Fibroblast of skin of right biceps (primary cell): Measurements from ENCODE around the gene ENTPD8.
"Not testable (repeated sequence)": the region's sequence is repeated elsewhere in the genome, so short reads cannot be mapped to it uniquely, and the experiment has no call there.

Experiments
- DNase-seq: peaks from one replicate; pipeline ENCODE4 v3.0.0-alpha.2; 2013

Gene ENTPD8

GRCh38 chr9:137475666-137476065, 34.5 kb upstream of the ENTPD8 start:
- DNase-seq, result no peak

DNA sequence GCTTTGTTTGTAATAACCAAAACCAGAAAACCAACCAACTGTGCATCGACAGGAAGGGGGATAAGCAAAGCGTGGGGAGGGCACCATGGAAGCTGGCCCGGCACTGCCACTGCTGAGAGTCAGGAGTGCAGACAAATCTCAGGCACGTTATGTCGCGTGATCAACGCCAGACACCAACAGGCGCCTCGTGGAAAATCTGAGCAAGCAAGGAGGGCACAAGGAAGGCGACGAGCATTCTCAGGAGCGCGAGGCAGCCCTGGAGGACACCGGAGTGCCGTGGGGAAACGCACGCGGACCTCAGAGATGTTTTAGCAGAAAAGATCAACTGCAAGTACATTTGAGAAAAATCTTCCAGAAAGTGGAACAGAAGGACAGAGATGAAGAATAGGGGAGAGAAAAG, 33.1 kb upstream of the ENTPD8 start:
- DNase-seq, result no peak

- DNase-seq, result no peak
Observed at GRCh38 chr9:137470785-137471184, 29.6 kb upstream of the ENTPD8 start.

- DNase-seq, result no peak
Observed at GRCh38 chr9:137467896-137468295, 26.7 kb upstream of the ENTPD8 start.

- DNase-seq, result no peak
Observed at GRCh38 chr9:137467161-137467581, 26.0 kb upstream of the ENTPD8 start.

DNA sequence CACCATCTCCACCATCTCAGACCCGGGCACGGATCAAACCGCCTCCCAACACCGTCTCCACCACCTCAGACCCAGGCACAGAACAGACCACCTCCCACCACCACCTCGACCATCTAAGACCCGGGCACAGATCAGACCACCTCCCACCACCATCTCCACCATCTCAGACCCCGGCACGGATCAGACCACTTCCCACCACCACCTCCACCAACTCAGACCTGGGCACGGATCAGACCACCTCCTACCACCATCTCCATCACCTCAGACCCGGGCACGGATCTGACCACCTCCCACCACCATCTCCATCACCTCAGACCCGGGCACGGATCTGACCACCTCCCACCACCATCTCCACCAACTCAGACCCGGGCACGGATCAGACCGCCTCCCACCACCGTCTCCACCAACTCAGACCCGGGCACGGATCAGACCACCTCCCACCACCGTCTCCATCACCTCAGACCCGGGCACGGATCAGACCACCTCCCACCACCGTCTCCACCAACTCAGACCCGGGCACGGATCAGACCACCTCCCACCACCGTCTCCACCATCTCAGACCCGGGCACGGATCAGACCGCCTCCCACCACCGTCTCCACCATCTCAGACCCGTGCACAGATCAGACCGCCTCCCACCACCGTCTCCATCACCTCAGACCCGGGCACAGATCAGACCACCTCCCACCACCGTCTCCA, 25.4 kb upstream of the ENTPD8 start:
- not testable (repeated sequence) for DNase-seq

GRCh38 chr9:137465720-137466388, 24.7 kb upstream of the ENTPD8 start:
- no peak for DNase-seq

- DNase-seq, result no peak
Observed at GRCh38 chr9:137465000-137465719, 24.0 kb upstream of the ENTPD8 start.

DNA sequence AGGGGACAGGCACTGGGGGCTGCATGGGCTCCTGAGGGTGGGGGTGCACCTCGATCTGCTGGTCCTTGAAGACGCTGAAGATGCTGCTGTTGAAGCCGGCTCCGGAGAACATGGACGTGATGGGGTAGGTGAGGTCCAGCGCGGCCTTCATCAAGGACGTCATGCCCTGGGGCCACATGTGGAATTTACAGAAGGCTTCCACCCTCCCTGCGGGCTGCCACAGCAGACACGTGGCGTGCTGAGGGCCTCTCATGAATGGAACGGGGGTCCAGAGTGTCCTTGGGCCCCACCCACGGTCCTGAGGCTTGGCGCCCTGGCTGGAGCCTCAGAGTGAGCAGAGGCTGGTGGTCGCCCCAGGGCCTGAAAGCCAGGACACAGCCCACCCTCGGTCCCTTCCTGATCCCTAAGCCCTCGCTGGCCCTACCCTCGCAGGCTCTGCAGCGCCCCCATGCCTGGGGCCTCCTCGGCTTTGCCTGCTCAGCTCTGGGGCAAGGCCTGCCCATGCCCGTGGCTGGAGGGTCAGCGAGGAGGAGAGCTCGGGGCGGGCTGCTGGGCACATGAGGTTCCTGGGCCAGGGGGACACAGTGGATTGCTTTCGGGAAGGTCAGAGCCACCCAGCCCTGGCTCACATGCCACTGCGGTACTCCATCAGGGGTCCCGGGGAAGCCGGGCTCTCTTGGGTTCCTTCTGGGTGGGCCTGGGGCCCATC, 23.3 kb upstream of the ENTPD8 start:
- no peak for DNase-seq

GRCh38 chr9:137463931-137464290, 22.8 kb upstream of the ENTPD8 start:
- DNase-seq, result no peak

DNA sequence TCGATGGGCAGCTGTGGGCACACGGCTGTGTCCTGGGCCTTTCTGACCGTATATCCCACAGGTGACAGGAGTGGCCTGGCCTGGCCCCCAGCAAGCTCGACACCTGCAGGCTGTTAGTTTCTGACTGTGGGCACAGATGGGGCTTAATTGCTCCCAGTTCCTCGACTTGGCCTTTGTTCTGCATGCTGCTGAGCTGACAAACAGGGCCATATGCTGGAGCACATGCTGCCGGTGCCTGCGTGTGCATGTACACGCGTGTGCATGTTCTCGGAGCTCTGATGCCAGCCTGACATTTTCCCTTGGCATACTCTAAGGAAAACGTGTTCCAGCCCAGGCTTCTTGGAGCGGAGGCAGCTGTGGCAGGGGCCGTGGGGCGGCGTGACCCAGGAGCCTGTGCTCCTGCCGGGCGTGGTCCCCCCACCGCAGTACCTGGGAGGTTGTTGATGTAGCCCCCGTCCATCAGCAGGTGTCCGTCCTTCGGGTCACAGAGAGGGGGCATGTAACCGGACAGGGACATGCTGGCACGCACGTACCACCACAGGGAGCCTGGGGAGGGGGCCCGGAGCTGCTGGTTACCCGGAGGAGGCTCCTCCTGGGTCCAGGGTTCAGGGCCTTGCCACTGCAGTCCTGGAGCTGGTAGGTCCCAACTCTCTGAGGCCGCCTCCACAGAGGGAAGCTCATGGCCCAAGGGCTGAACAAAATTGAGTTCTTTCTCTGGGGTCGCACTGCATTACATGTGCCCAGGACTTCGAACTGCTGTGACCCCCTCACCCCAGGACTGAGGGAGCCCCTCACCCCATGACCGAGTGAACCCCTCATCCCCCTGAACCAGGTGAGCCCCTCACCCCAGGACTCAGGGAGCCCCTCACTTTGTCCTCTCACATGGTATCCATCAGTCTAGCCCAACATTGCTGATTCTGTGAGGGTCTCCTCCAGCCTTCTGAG, 22.1 kb upstream of the ENTPD8 start:
- DNase-seq, result no peak

DNA sequence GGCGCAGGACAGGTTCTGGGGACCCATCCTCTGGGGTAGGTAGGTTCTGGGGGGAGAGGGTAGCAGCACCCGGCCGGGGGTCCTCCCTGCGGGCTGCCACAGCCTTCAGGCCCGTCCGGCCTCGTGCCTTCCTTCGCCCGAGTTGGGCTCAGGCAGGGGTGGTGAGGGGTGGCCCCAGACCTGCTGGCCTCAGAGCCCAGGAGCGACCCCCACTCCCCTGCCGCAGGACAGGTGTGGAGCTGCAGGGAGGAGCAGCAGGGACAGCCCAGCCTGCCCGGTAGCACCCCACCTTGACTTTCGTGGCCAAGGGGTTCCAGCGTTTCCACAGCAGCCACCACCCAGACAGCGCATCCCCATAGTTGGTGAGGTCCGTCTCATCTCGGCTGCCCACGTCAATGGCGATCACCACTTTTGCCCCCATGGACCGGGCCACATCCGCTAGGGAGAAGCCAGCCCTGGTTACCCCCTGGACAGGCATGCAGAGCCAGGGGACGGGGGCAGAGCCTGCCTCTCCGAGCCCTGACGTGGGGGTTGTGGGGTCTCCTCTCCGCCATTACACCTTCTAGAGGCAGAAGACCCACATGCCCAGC, 21.3 kb upstream of the ENTPD8 start:
- DNase-seq, result no peak

DNA sequence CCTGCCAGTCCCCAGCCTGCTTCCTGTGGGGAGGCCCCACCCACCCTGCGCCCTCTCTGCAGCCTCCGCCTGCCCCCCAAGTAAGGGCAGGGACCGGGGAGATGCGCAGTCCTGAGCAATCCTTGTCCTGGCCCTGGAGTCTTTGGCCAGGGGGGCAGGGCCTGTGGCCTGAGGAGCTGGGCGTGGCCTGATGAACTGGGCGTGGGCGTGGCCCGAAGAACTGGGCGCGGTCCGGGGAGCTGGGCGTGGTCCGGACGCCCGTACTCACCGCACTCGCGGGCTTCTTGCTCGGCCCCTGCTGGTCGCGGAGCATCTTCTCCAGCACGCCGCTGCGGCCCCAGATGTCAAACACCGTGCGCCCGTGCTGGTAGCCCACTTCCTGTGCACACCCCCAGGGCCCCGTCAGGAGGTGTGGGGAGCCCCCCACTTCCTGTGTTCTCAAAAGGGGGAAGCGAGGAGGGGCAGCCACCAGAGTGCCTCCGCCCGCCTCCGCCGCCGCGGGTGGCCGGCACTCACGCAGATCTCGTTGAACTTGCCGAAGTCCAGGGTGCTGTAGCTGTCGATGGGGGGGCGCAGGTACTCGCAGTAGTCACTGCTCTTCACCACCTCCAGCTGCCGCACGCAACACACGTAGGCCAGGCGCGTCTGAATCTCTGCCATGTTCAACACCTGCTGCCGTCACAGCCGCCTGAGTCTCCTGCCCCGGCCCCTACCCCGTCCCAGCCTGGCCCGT, 20.7 kb upstream of the ENTPD8 start:
- DNase-seq, result no peak

- DNase-seq, result no peak
Observed at GRCh38 chr9:137461316-137461662, 20.1 kb upstream of the ENTPD8 start.

GRCh38 chr9:137460363-137461315, 19.5 kb upstream of the ENTPD8 start:
- no peak for DNase-seq

- no peak for DNase-seq
Observed at GRCh38 chr9:137459601-137460362, 18.6 kb upstream of the ENTPD8 start.

DNA sequence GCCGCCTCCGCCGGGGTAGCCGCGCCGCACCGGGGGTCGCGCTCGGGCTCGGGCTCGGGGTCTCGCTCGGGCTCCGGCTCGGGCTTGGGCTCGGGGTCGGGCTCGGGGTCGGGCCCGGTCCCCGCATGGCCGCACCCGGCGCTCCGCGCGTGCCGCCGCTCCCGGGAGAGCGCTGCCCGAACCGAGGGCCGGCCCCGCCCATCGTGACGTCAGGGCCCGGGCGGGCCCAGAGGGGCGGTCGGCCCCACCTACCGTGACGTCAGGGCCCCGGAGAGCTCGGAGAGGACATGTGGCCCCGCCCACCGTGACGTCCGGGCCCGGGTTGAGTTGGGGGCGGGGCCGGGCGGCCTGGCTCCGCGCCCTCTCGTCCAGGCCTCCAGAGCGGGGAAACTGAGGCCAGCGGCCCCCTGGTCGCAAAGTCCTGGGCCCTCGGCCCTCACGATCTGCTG, 18.0 kb upstream of the ENTPD8 start, which contains the start of gene NSMF:
NSMF (minus strand) TSS at position 183 of the 449 bp plus-strand sequence. CDS start 232 bp downstream, outside the sequence.
- DNase-seq, result peak; percentile 92

DNA sequence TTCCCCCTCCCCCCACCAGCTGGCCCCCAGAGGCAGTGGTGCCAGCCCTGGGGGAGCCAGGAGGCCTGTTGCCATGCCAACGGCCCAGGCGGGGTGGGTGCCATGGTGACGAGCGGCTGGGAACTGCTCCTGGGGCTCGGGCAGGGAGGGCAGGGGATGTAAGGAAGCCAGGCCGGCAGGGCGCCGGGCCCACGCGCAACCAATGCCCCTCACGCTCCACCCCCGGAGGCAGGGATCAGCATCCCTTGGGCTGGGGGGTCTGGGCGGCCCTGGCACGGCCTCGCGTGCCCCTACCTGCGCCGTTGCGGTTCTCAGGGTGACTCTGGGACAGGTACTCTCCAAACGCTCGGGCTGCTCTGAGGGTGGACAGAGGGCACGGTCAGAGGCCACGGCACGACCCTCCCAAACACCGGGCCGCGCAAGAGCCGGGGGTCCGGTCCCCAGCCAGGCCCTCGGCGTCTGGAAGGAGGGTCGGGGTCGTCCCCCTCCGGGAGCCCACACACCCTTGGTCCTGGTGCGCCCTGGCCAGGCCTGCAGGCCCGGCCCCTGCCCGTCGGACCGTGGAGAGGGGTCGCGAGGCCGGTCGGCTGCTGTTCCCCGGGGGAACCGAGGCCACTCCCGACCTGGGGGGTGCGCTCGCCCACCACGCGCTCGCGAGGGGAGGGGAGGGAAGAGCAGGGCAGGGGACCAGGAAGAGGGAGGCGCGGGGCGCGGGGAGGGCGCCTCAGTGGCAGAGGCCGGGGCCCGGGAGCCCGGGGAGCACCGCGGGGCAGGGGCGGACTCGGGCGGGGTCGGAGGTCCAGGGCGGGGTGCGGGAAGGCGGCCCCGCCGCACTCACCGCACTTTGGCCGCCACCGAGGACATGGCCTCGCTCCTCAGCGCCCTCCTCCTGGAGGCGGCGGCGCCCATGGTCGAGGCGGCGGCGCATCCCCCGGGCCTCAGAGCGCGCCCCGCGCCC, 17.3 kb upstream of the ENTPD8 start:
- DNase-seq, result no peak
